Posterior vena cava (tissue), 2 donors: ENCODE results near the gene OSTF1. TPM values are rescaled to one million over a fixed set of nuclear protein-coding genes. Genes with fewer than 3 reads are reported as not detected.

Experiments used
- DNase-seq: peaks from one replicate; pipeline ENCODE4 v3.0.0-alpha.2; 2020; ENCODE audit warnings: low spot score
- intact Hi-C, 2 donors: fragments of 100-400 bp; cut with DNase I; formaldehyde crosslinking; loops; one replicate each; pipeline versions ENCODE4 v1.14.1 to v1.14.2; 2022 to 2023
- total RNA-seq, 2 donors: library from RNA; stranded (reverse); fragmentation: NEBNext Ultra II Directional; extraction: Animal tissue kit (Norgen Biotek cat#: 25700); gene quantifications; one replicate each; pipeline ENCODE4 v1.2.1, GENCODE V29; 2021
- donor health status: DM: yes; HTN: yes; CAD: no.
- donor health status: DM: yes; HTN: yes; CAD: no.

OSTF1 gene
- total RNA-seq, 2 donors from 2014 or later: 36.5 to 40.2 TPM

DNA sequence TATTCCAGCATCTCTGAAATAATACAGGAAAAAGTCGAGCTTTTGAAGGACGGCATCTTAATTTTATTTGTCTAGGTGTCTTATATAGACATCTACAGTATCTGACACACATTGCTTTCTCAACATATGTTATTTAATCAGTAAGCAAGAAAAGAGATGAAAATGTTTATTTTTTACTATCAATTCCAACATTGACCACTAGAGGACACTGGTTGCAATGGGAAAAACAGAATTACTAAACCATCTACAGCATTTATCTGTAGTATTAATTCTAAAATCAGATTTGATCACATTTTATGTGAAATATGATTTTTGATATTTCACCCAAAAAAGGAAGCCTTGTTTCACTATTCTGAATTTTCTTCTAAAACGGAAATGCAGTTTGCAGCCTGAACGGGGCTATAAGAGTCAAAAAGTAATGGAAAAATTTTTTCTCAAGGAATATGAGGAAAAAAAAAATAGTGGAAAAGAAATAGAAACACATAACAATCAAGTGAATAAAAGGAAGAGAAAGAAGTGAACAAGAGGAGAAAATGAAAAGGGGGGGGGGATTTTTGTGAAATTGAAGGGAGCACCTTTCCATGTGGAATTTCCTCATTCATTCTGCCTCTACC lies 98.6 kb downstream of the OSTF1 start:
- no peak for DNase-seq
- intact Hi-C loops: loop anchor here in 1 of 2 donors (5.0 kb wide), 1 partner anchor 1115 kb away; no protein-coding TSS in a partner anchor

DNA sequence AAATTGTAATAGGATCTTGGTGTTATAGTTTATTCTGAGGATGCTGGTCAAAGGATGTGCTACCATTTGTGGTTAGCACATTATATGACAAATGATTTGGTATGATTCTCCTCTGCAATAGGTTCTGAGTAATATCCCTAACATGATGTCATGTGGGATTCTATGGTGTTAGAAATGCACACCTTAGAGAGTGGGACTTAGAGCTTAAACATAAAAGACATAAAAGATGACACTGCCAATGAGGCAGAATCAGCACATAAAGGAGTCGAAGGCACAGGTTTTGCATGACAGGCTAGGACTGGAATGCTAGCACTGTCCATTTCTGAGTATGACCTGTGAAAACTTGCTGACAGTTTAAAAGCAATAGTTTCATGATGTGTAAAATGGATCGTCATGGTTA lies 100.4 kb downstream of the OSTF1 start:
- intact Hi-C loops: loop anchor here in 1 of 2 donors (5.0 kb wide), 1 partner anchor 1114 kb away; no protein-coding TSS in a partner anchor
- no peak for DNase-seq

DNA sequence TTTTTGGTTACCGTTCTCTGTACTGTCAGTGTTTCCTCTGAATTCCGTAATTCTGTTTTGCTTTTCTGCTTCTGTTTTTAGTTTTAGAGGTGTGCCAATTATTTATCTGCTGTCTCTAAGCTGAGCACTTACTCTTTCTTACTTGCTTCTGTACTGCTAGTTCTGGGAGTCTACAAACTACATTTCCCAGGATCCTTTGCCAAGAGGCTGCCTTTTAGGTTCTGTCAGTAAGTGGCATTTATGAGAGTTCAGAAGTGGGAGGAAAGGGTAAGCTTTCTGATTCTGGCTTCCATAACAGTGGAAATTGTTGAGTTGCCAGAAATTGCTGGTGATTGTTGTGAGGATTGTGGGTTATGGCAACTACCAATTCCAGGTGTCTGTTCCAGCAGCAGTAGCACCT lies 102.4 kb downstream of the OSTF1 start:
- intact Hi-C loops: no loop called here
- no peak for DNase-seq

Other genes starting within 250 kb of the OSTF1 start
- gene TRPM6, start 200.6 kb upstream of the OSTF1 start, total RNA-seq: 1 to 10 TPM in 1 of 2 donors, under 1 TPM in 1; 0.60 to 1.0 TPM
- gene C9orf40, start 135.6 kb upstream of the OSTF1 start, total RNA-seq: 1 to 10 TPM; 4.1 to 5.1 TPM
- gene CARNMT1, start 60.2 kb upstream of the OSTF1 start, total RNA-seq: 10 to 100 TPM; 11.2 to 12.3 TPM
- gene NMRK1, start 359 bp upstream of the OSTF1 start, total RNA-seq: 10 to 100 TPM; 22.0 to 23.0 TPM